Endothelial cell of umbilical vein (primary cell): ENCODE measurements around the gene NR2E1. TPM values are rescaled to one million over a fixed set of nuclear protein-coding genes. Genes with fewer than 3 reads are reported as not detected.

Experiments
- BruUV-seq: library from RNA; stranded (reverse); fragments of 400-500 nt; replicated peaks from 2 replicates; lab custom pipeline; 2021; lab: Mats Ljungman, UMichigan
- CTCF ChIA-PET: fragments of 300-600, 350-600 bp; sonication (Branson Sonifier 250); formaldehyde crosslinking; loops from one replicate; lab custom pipeline; 2021; ENCODE audit warnings: antibody characterized with exemption, inconsistent platforms; lab: Charles Lee
- POLR2A ChIA-PET: fragments of 300-600, 350-600 bp; sonication (Branson Sonifier 250); formaldehyde crosslinking; loops from one replicate; lab custom pipeline; 2021; ENCODE audit warnings: antibody characterized with exemption, inconsistent platforms; lab: Charles Lee
- DNase-seq: peaks from one replicate; pipeline ENCODE4 v3.0.0-alpha.2; 2011; ENCODE audit warnings: low read depth, low spot score
- FAIRE-seq: peaks from 2 replicates; lab custom pipeline; 2011; peaks lifted over from hg19 to GRCh38; lab: Jason Lieb, UNC
- H2AFZ ChIP-seq: 2 replicates; pipeline ENCODE4 v1.6.0; 2012; ENCODE audit warnings: low read depth, low read length, control low read depth, inconsistent platforms
- H3K27ac ChIP-seq: 2 replicates; pipeline ENCODE4 v1.5.1; 2011; ENCODE audit warnings: low read depth, mild to moderate bottlenecking, control low read depth, low read length, moderate library complexity; ENCODE audit not compliant: insufficient read depth
- H3K27me3 ChIP-seq, 2 experiments: 2 replicates each; pipeline versions ENCODE4 v1.6.0 to v1.6.1; 2011; ENCODE audit warnings: low read length in 2 of 2, mixed read lengths in 1 of 2; ENCODE audit not compliant: control insufficient read depth in 2 of 2, insufficient read depth in 2 of 2
- H3K36me3 ChIP-seq, 2 experiments: 2 replicates in 1 of 2; 3 replicates in 1 of 2; pipeline ENCODE4 v1.5.1; 2011; ENCODE audit warnings: low read length in 2 of 2, mild to moderate bottlenecking in 1 of 2, moderate library complexity in 1 of 2; ENCODE audit not compliant: control insufficient read depth in 2 of 2, insufficient read depth in 2 of 2; ENCODE audit errors: extremely low read depth in 1 of 2
- H3K4me1 ChIP-seq: 3 replicates; pipeline ENCODE4 v1.5.1; 2011; ENCODE audit warnings: mild to moderate bottlenecking, low read length; ENCODE audit not compliant: control insufficient read depth, insufficient read depth; ENCODE audit errors: extremely low read depth
- H3K4me2 ChIP-seq: 2 replicates; pipeline ENCODE4 v1.6.1; 2011; ENCODE audit warnings: low read length, control low read depth, mixed read lengths; ENCODE audit not compliant: insufficient read depth
- H3K4me3 ChIP-seq, 3 experiments: fragments of 200-600 bp in 1 of 3; sonication (generic), shearing (Covaris generic) in 1 of 3; replicated peaks in 1 of 3; 2 replicates each; pipeline ENCODE4 v1.5.1; 2011 to 2016; ENCODE audit warnings: control low read depth in 3 of 3, low read length in 3 of 3, mild to moderate bottlenecking in 2 of 3, inconsistent platforms in 1 of 3, low read depth in 1 of 3, moderate library complexity in 1 of 3; ENCODE audit not compliant: insufficient read depth in 1 of 3
- H3K79me2 ChIP-seq: 2 replicates; pipeline ENCODE4 v1.6.0; 2012; ENCODE audit warnings: low read length, inconsistent platforms; ENCODE audit not compliant: control insufficient read depth, insufficient read depth
- H3K9ac ChIP-seq: replicated peaks from 2 replicates; pipeline ENCODE3; 2011; ENCODE audit warnings: low read length, control low read depth; ENCODE audit not compliant: insufficient read depth; ENCODE audit errors: extremely low read depth
- H3K9me1 ChIP-seq: replicated peaks from 3 replicates; pipeline ENCODE4 v1.6.0; 2011; ENCODE audit warnings: mild to moderate bottlenecking, low read length; ENCODE audit not compliant: control insufficient read depth, insufficient read depth; ENCODE audit errors: extremely low read depth
- H3K9me3 ChIP-seq: replicated peaks from 2 replicates; pipeline ENCODE4 v1.5.1; 2012; ENCODE audit warnings: low read length, inconsistent platforms; ENCODE audit not compliant: control insufficient read depth, insufficient read depth
- H4K20me1 ChIP-seq: replicated peaks from 2 replicates; pipeline ENCODE3; 2011; ENCODE audit warnings: mild to moderate bottlenecking, low read length; ENCODE audit not compliant: control insufficient read depth, insufficient read depth; ENCODE audit errors: extremely low read depth
- EZH2 ChIP-seq: IDR thresholded peaks from 2 replicates; pipeline ENCODE4 v1.6.1; 2012; ENCODE audit warnings: borderline replicate concordance, low read depth, mild to moderate bottlenecking, moderate library complexity, low read length, inconsistent platforms; ENCODE audit not compliant: severe bottlenecking
- FOS ChIP-seq: IDR thresholded peaks from 2 replicates; pipeline ENCODE4 v1.6.1; 2011; ENCODE audit warnings: mild to moderate bottlenecking, low read length, moderate library complexity, borderline replicate concordance; ENCODE audit not compliant: insufficient read depth
- GATA2 ChIP-seq: IDR thresholded peaks from 2 replicates; pipeline ENCODE4 v1.7.0; 2011; ENCODE audit warnings: low read depth, mild to moderate bottlenecking, moderate library complexity, mixed read lengths, low read length; ENCODE audit not compliant: insufficient read length, insufficient read depth
- JUN ChIP-seq: IDR thresholded peaks from 2 replicates; pipeline ENCODE4 v1.6.1; 2011; ENCODE audit warnings: borderline replicate concordance, low read depth; ENCODE audit not compliant: insufficient read length, insufficient read depth
- MAX ChIP-seq: IDR thresholded peaks from 2 replicates; pipeline ENCODE4 v1.6.1; 2011; ENCODE audit not compliant: insufficient read depth, insufficient read length
- MYC ChIP-seq: IDR thresholded peaks from one replicate; pipeline ENCODE4 v1.6.1; 2011; ENCODE audit warnings: mild to moderate bottlenecking, low read depth, low read length
- POLR2A ChIP-seq: IDR thresholded peaks from 2 replicates; pipeline ENCODE4 v1.6.1; 2012; ENCODE audit warnings: low read depth, mild to moderate bottlenecking, control low read depth, low read length
- POLR2AphosphoS5 ChIP-seq: IDR thresholded peaks from 2 replicates; pipeline ENCODE4 v1.6.1; 2012; ENCODE audit warnings: low read depth, mild to moderate bottlenecking, control low read depth, low read length, moderate library complexity; ENCODE audit not compliant: insufficient read depth
- dilution Hi-C: fragments of 300-500 bp; cut with MboI; formaldehyde crosslinking; loops from one replicate; pipeline ENCODE4 v1.15.0; 2019; ENCODE audit warnings: low sequenced_read_pairs; ENCODE audit not compliant: extremely low pct_ligation_motif_present
- intact Hi-C: fragments of 100-400 bp; cut with micrococcal nuclease; formaldehyde crosslinking; loops from one replicate; pipeline ENCODE4 v1.10.0; 2022
- polyA plus RNA-seq, 4 experiments: library from polyadenylated mRNA; depleted of rRNA in 3 of 4; stranded (reverse) in 3 of 4; unstranded in 1 of 4; fragments of >200 nt; gene quantifications; 2 replicates each; pipeline versions ENCODE4 v1.2.1 to v1.2.3, GENCODE V29; 2011 to 2012; ENCODE audit warnings: missing spikeins in 1 of 4
- total RNA-seq: library from RNA; stranded (reverse); gene quantifications from 2 replicates; pipeline ENCODE4 v1.2.3, GENCODE V29; 2021
- TF ChIP-seq, protein P1 (sequence below), 2 donors: IDR thresholded peaks; 1 replicate in 1 of 2; 2 replicates in 1 of 2; pipeline ENCODE4 v1.5.1; 2011; ENCODE audit warnings: low read length in 2 of 2, mild to moderate bottlenecking in 2 of 2, moderate library complexity in 2 of 2, control low read depth in 1 of 2, inconsistent platforms in 1 of 2, low read depth in 1 of 2; ENCODE audit not compliant: insufficient read depth in 1 of 2; ENCODE audit errors: extremely low read depth in 1 of 2

The NR2E1 gene
- total and polyA plus RNA-seq, 2 donors (not counting 3 experiments of a cell fraction or from before 2014, with no cell fraction given) = not detected

DNA sequence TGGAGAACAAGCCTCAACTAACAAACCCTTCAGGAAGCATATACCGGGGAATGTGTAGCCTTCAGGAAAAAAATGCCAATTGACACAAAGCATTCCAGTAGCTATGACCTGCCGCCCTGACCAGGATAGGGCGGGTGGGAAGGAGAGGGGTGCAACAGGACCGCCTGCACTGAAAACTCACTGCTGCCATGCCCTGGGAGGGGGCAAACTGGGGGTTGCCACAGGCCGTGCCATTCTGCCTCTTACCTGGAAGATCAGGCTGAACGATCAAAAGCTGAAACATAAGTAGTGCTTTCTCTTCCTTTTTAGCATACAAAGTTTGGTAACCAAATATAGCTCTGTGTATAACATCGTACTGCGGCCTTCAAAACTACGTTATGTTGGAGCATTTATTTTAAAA, 21.7 kb downstream of the NR2E1 start:
- dilution Hi-C loops (no loop called here), intact Hi-C loops (no loop called here)
- no peaks in the 10 kb centered on the region for H3K36me3 ChIP-seq
- H2AFZ ChIP-seq = no peak overlapping the region
- CTCF ChIA-PET = interaction anchor here (2.0 kb wide), 1 partner anchor 19 kb away, joined by 5 read pairs; no protein-coding TSS in a partner anchor
- H3K27ac ChIP-seq = no peak overlapping the region
- POLR2A ChIA-PET = no interaction called here
- no peak overlapping the region for H3K4me2 ChIP-seq
- no peaks in the 10 kb centered on the region for H3K9me3 ChIP-seq
- H3K79me2 ChIP-seq = no peaks in the 10 kb centered on the region
- no peaks in the 10 kb centered on the region for H3K4me1 ChIP-seq
- TF ChIP-seq, protein P1, sequence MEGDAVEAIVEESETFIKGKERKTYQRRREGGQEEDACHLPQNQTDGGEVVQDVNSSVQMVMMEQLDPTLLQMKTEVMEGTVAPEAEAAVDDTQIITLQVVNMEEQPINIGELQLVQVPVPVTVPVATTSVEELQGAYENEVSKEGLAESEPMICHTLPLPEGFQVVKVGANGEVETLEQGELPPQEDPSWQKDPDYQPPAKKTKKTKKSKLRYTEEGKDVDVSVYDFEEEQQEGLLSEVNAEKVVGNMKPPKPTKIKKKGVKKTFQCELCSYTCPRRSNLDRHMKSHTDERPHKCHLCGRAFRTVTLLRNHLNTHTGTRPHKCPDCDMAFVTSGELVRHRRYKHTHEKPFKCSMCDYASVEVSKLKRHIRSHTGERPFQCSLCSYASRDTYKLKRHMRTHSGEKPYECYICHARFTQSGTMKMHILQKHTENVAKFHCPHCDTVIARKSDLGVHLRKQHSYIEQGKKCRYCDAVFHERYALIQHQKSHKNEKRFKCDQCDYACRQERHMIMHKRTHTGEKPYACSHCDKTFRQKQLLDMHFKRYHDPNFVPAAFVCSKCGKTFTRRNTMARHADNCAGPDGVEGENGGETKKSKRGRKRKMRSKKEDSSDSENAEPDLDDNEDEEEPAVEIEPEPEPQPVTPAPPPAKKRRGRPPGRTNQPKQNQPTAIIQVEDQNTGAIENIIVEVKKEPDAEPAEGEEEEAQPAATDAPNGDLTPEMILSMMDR (IDR thresholded peaks at IDR 0.05; ENCODE audit: extremely low read depth in 1 of 2, insufficient read depth in 1 of 2, low read depth in 1 of 2, low read length in 2 of 2) = no peak
- TF ChIP-seq EZH2 (no peak), MYC (no peak), POLR2AphosphoS5 (no peak), FOS (no peak), JUN (no peak), GATA2 (no peak), MAX (no peak), POLR2A (no peak)
- no TSS peak for BruUV-seq
- no peak overlapping the region for H3K4me3 ChIP-seq
- no peak for DNase-seq
- no peaks in the 10 kb centered on the region for H3K9me1 ChIP-seq
- H4K20me1 ChIP-seq = no peaks in the 10 kb centered on the region
- H3K27me3 ChIP-seq = peaks cover 12 to 15% of the 10 kb centered on the region in 2 experiments
- no peak for FAIRE-seq
- no peak overlapping the region for H3K9ac ChIP-seq
